ENCODE measurements around the gene LNPEP. TPM values are rescaled to one million over a fixed set of nuclear protein-coding genes. Genes with fewer than 3 reads are reported as not detected.

LNPEP gene
- total and polyA plus RNA-seq, 10 of the 15 experiments (the other 5 are each of a cell fraction or from before 2014, with no cell fraction given): 5.6 to 54.9 (median 25.0) TPM

GRCh38 chr5:97077246-97077645 lies 141.4 kb downstream of the LNPEP start:
- ATAC-seq: no peak
- H2AFZ ChIP-seq (ENCODE audit: control insufficient read depth, low read depth, low read length): no peak overlapping the region
- no TSS peak for BruUV-seq (replicated peaks)

More at GRCh38 chr5:97077246-97077645, 141.4 kb downstream of the LNPEP start:
- Histone ChIP-seq H3K4me1 (ENCODE audit: control insufficient read depth, insufficient read depth, low read length) (peaks cover 3% of the 10 kb centered on the region; the same call in 1 of the 2 replicates), H3K36me3 (ENCODE audit: control insufficient read depth in 2 of 2, insufficient read depth in 2 of 2, low read length in 1 of 2) (no peaks in the 10 kb centered on the region), H3K27me3 (replicated peaks in 1 of 2; ENCODE audit: control insufficient read depth in 2 of 2, insufficient read depth in 2 of 2, low read length in 1 of 2) (no peaks in the 10 kb centered on the region), H3K9me3 (replicated peaks; ENCODE audit: control insufficient read depth, insufficient read depth, low read length) (no peaks in the 10 kb centered on the region), H3K4me2 (ENCODE audit: control insufficient read depth, insufficient read depth) (no peak overlapping the region), H3K4me3 (no peak overlapping the region), H4K20me1 (ENCODE audit: control insufficient read depth, insufficient read depth) (no peaks in the 10 kb centered on the region), H3K27ac (ENCODE audit: control insufficient read depth, insufficient read depth) (no peak overlapping the region), H3K9ac (ENCODE audit: control insufficient read depth, insufficient read depth, low read length) (no peak overlapping the region), H3K79me2 (ENCODE audit: control insufficient read depth, insufficient read depth, low read length) (no peaks in the 10 kb centered on the region)
- WGBS (ENCODE audit: insufficient coverage, insufficient replicate concordance, low lambda C conversion rate, missing lambda C conversion rate): 74% methylated on average over 4 of the region's 4 CpGs
- TF ChIP-seq BCL11A (IDR thresholded peaks at IDR 0.05; ENCODE audit: low read depth, low read length): no peak
- TF ChIP-seq FOS (IDR thresholded peaks at IDR 0.05; ENCODE audit: borderline replicate concordance, extremely low read depth, insufficient read length): no peak
- no peak for TF ChIP-seq SMAD1 (IDR thresholded peaks at IDR 0.05; ENCODE audit: low read depth, partially characterized antibody)
- no peak for TF ChIP-seq IKZF1 (conservative IDR thresholded peaks at IDR 0.05)
- no peak for TF ChIP-seq STAT3 (IDR thresholded peaks at IDR 0.05; ENCODE audit: low read depth, low read length)
- no peak for TF ChIP-seq NFYA (IDR thresholded peaks at IDR 0.05; ENCODE audit: borderline replicate concordance, low read depth, low read length)
- no peak for TF ChIP-seq RELB (IDR thresholded peaks at IDR 0.05; ENCODE audit: low read depth)
- TF ChIP-seq ZNF622 (IDR thresholded peaks at IDR 0.05): no peak
- no peak for TF ChIP-seq CHD4 (IDR thresholded peaks at IDR 0.05)
- TF ChIP-seq CHD1 (IDR thresholded peaks at IDR 0.05; ENCODE audit: low read depth, low read length): no peak
- ChIA-PET RAD21 (ENCODE audit: unreplicated experiment) (no interaction called here), CTCF (no interaction called here), POLR2A (no interaction called here), SMC1A (ENCODE audit: uncharacterized antibody, unreplicated experiment) (no interaction called here)
- DNase-seq (ENCODE audit: low read depth, low spot score) (no peak), FAIRE-seq (no peak)
- intact Hi-C loops (cut with micrococcal nuclease; ENCODE audit: unreplicated experiment): no loop called here
- in situ Hi-C loops (cut with MboI): no loop called here

All from GM12878 (cell line).